Lower leg skin (tissue), 4 donors: ENCODE data around the gene EIF2D. TPM values are rescaled to one million over a fixed set of nuclear protein-coding genes. Genes with fewer than 3 reads are reported as not detected.

Source experiments
- DNase-seq, 2 donors: peaks; one replicate each; pipeline ENCODE4 v3.0.0-alpha.2; 2019; ENCODE audit warnings: low spot score in 2 of 2
- H3K4me3 ChIP-seq: fragments of 200-600 bp; sonication (generic); 2 replicates; pipeline ENCODE4 v1.5.1; 2017; ENCODE audit warnings: mild to moderate bottlenecking, low read depth; ENCODE audit not compliant: poor library complexity, severe bottlenecking
- CTCF ChIP-seq, 3 donors: fragments of 450-650 bp; IDR thresholded peaks; one replicate each; pipeline ENCODE4 v1.5.1; 2016; ENCODE audit warnings: antibody characterized with exemption in 3 of 3, mild to moderate bottlenecking in 3 of 3, moderate library complexity in 2 of 3
- POLR2A ChIP-seq, 2 donors: fragments of 450-650 bp; IDR thresholded peaks; one replicate each; pipeline ENCODE4 v1.6.1; 2016 to 2017; ENCODE audit warnings: antibody characterized with exemption in 2 of 2, mild to moderate bottlenecking in 1 of 2, moderate library complexity in 1 of 2
- WGBS, 2 donors: methylation state at CpG; one replicate each; pipeline ENCODE4 v1.1.5; 2018; 5-methylcytosine and 5-hydroxymethylcytosine counted together
- intact Hi-C: fragments of 100-400 bp; cut with DNase I; formaldehyde crosslinking; loops from one replicate; pipeline ENCODE4 v1.15.0; 2023; ENCODE audit warnings: low total_unique reads
- total RNA-seq, 4 donors: library from RNA; depleted of rRNA; stranded (reverse); fragments of >200 nt; gene quantifications; one replicate each; pipeline ENCODE4 v1.1.0, GENCODE V29; 2016

EIF2D gene
- total RNA-seq, 4 donors from 2014 or later = 39.7 to 57.3 (median 53.1) TPM

- WGBS, 2 donors = 87 to 91% methylated on average over 7 of the region's 7 CpGs
- no peak overlapping the region for H3K4me3 ChIP-seq
- intact Hi-C loops = no loop called here
- TF ChIP-seq POLR2A (IDR thresholded peaks at IDR 0.05) (no peak), CTCF (IDR thresholded peaks at IDR 0.05) (no peak)
- DNase-seq = no peak
Observed at GRCh38 chr1:206595581-206596318, 16.5 kb downstream of the EIF2D start.

- WGBS, 2 donors = 81 to 91% methylated on average over 7 of the region's 7 CpGs
- intact Hi-C loops = no loop called here
- no peak for TF ChIP-seq CTCF (IDR thresholded peaks at IDR 0.05)
- no peak for TF ChIP-seq POLR2A (IDR thresholded peaks at IDR 0.05)
- no peak overlapping the region for H3K4me3 ChIP-seq
- no peak for DNase-seq
Observed at GRCh38 chr1:206593351-206593925, 18.8 kb downstream of the EIF2D start.

GRCh38 chr1:206591696-206592095 is 20.6 kb downstream of the EIF2D start:
- intact Hi-C loops = no loop called here
- no peak for TF ChIP-seq CTCF (IDR thresholded peaks at IDR 0.05)
- no peak for TF ChIP-seq POLR2A (IDR thresholded peaks at IDR 0.05)
- DNase-seq = no peak
- H3K4me3 ChIP-seq = no peak overlapping the region
- WGBS, 2 donors = 90 to 93% methylated on average over 9 of the region's 9 CpGs

GRCh38 chr1:206591226-206591625 is 21.0 kb downstream of the EIF2D start:
- intact Hi-C loops = no loop called here
- no peak for DNase-seq
- TF ChIP-seq POLR2A (IDR thresholded peaks at IDR 0.05) (no peak), CTCF (IDR thresholded peaks at IDR 0.05) (no peak)
- WGBS, 2 donors = 85 to 90% methylated on average over 5 of the region's 5 CpGs
- H3K4me3 ChIP-seq = no peak overlapping the region

- intact Hi-C loops = no loop called here
- WGBS, 2 donors = 50 to 54% methylated on average over 8 of the region's 8 CpGs
- DNase-seq = no peak
- no peak overlapping the region for H3K4me3 ChIP-seq
- no peak for TF ChIP-seq CTCF (IDR thresholded peaks at IDR 0.05)
- no peak for TF ChIP-seq POLR2A (IDR thresholded peaks at IDR 0.05)
Observed at GRCh38 chr1:206590025-206590758, 22.1 kb downstream of the EIF2D start.
